Nephron progenitor cell (in vitro differentiated cells): ENCODE data around the gene PAN3.

ENCODE experiments used
- DNase-seq: peaks from one replicate; pipeline ENCODE4 v3.0.0; 2021
- H3K27ac Mint-ChIP-seq: 2 replicates; pipeline ENCODE4 v1.8.0; 2021; ENCODE audit warnings: mild to moderate bottlenecking, moderate library complexity, mixed read lengths
- H3K27me3 Mint-ChIP-seq: 2 replicates; pipeline ENCODE4 v1.8.0; 2021; ENCODE audit warnings: mild to moderate bottlenecking, low read depth, mixed read lengths; ENCODE audit not compliant: poor library complexity
- H3K36me3 Mint-ChIP-seq: 2 replicates; pipeline ENCODE4 v1.8.0; 2021; ENCODE audit warnings: low read depth, mixed read lengths
- H3K4me1 Mint-ChIP-seq: 2 replicates; pipeline ENCODE4 v1.8.0; 2021; ENCODE audit warnings: mixed read lengths
- H3K4me3 Mint-ChIP-seq: 2 replicates; pipeline ENCODE4 v1.8.0; 2021; ENCODE audit warnings: mild to moderate bottlenecking, moderate library complexity, mixed read lengths
- H3K9me3 Mint-ChIP-seq: 2 replicates; pipeline ENCODE4 v1.8.0; 2021; ENCODE audit warnings: mild to moderate bottlenecking, moderate library complexity, mixed read lengths
- TF ChIP-seq, protein P1 (sequence below): fragments of 200-600 bp; sonication (generic); IDR thresholded peaks from 2 replicates; pipeline ENCODE4 v1.5.0; 2021; ENCODE audit warnings: antibody characterized with exemption

The PAN3 gene

DNA sequence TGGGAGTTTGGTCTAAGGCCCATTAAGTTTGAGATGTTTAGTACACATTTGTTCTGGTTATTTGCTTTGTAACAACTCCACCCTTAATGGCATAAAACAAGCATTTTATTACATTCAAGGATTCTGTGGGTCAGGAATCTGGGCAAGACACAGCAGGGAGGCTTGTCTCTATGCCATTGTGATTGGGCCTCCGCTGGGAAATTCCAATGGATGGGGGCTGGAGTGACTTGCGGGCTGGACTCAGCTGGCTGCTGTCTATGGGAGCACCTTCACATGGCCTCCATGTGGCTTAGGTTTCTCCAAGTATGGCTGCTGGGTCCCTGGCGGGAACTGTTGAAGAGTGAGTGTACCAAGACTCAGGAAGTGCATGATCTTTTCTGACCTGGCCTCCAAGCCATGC lies 159.0 kb downstream of the PAN3 start:
- H3K27me3 Mint-ChIP-seq: peaks cover 2% of the 10 kb centered on the region
- H3K4me1 Mint-ChIP-seq: peaks cover 29% of the 10 kb centered on the region
- peak overlapping the region; percentile 26 for H3K4me3 Mint-ChIP-seq
- H3K27ac Mint-ChIP-seq: peak overlapping the region; percentile 4
- H3K9me3 Mint-ChIP-seq: no peaks in the 10 kb centered on the region
- peaks cover 30% of the 10 kb centered on the region for H3K36me3 Mint-ChIP-seq
- DNase-seq: peak; percentile 25
- TF ChIP-seq, protein P1, sequence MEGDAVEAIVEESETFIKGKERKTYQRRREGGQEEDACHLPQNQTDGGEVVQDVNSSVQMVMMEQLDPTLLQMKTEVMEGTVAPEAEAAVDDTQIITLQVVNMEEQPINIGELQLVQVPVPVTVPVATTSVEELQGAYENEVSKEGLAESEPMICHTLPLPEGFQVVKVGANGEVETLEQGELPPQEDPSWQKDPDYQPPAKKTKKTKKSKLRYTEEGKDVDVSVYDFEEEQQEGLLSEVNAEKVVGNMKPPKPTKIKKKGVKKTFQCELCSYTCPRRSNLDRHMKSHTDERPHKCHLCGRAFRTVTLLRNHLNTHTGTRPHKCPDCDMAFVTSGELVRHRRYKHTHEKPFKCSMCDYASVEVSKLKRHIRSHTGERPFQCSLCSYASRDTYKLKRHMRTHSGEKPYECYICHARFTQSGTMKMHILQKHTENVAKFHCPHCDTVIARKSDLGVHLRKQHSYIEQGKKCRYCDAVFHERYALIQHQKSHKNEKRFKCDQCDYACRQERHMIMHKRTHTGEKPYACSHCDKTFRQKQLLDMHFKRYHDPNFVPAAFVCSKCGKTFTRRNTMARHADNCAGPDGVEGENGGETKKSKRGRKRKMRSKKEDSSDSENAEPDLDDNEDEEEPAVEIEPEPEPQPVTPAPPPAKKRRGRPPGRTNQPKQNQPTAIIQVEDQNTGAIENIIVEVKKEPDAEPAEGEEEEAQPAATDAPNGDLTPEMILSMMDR: no peak

- peaks cover 2% of the 10 kb centered on the region for H3K27me3 Mint-ChIP-seq
- H3K9me3 Mint-ChIP-seq: no peaks in the 10 kb centered on the region
- H3K4me3 Mint-ChIP-seq: no peak overlapping the region
- peaks cover 13% of the 10 kb centered on the region for H3K36me3 Mint-ChIP-seq
- H3K27ac Mint-ChIP-seq: no peak overlapping the region
- peaks cover 33% of the 10 kb centered on the region for H3K4me1 Mint-ChIP-seq
- no peak for DNase-seq
- TF ChIP-seq, protein P1: no peak
These were observed 161.6 kb downstream of the PAN3 start for GRCh38 chr13:28299916-28300315.

DNA sequence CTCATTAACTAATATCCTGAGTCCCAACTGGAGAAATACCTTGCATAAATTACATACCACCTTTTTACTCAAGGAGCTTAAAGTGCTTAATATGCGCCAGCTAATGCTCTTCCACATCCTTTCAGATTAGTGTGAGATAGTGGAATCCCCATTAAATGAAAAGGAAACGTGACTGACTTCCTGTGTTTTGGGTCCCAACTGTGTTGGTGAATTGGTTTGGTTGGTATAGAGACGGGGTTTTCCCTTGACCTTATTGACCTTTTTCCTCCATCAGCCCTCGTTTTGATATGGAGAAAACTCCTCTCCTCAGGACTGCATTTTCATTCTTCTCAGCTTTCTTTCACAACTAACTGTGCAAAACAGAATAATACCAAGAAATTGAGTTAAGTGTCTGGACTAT lies 163.5 kb downstream of the PAN3 start:
- no peaks in the 10 kb centered on the region for H3K36me3 Mint-ChIP-seq
- no peak overlapping the region for H3K4me3 Mint-ChIP-seq
- H3K27me3 Mint-ChIP-seq: peaks cover 10% of the 10 kb centered on the region
- H3K9me3 Mint-ChIP-seq: no peaks in the 10 kb centered on the region
- H3K4me1 Mint-ChIP-seq: peaks cover 27% of the 10 kb centered on the region
- DNase-seq: no peak
- TF ChIP-seq, protein P1: no peak
- H3K27ac Mint-ChIP-seq: no peak overlapping the region

DNA sequence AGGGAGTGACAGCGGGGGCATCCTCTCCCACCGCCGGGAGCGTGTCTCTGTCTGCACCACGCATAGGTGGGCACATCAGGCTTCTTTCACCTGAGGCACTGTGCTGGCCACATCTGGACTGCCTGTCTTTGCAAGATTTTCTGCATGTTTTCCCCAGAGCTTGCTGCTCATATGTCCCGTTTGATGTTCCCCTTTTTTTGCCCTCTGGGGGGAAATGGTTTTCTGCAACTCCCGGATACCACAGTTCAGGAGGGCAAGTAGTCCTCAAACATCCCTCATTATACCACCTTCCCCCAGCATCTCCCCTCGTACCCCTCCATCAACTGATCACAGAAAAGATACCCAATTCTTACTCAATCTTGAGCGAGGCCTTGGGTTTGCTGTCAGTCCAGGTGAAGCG lies 168.0 kb downstream of the PAN3 start:
- Mint-ChIP-seq H3K4me1 (peaks cover 26% of the 10 kb centered on the region), H3K4me3 (no peak overlapping the region), H3K27me3 (peaks cover 15% of the 10 kb centered on the region), H3K36me3 (no peaks in the 10 kb centered on the region), H3K9me3 (no peaks in the 10 kb centered on the region), H3K27ac (no peak overlapping the region)
- DNase-seq: no peak
- TF ChIP-seq, protein P1: no peak

DNA sequence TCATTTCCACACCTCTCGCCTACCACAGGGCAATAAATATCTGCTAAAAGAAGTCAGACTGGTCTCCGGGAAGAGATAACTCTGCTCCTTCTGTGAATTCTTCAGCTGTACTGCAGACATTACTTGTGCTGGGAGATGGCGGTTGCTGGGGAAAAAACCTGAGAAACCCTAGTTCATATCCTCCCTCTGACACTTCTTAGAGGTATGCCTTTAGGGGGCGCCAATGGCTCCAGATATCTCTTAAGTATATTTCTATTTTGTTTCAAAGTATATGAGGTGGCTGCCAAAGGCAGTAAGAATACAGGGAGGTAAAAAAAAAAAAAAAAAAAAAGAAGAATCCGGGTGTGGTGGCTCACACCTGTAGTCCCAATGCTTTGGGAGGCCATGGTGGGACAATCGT lies 175.2 kb downstream of the PAN3 start:
- no peak for DNase-seq
- H3K9me3 Mint-ChIP-seq: no peaks in the 10 kb centered on the region
- peaks cover 5% of the 10 kb centered on the region for H3K27me3 Mint-ChIP-seq
- H3K4me3 Mint-ChIP-seq: no peak overlapping the region
- no peak overlapping the region for H3K27ac Mint-ChIP-seq
- no peaks in the 10 kb centered on the region for H3K36me3 Mint-ChIP-seq
- TF ChIP-seq, protein P1: no peak
- H3K4me1 Mint-ChIP-seq: peaks cover 37% of the 10 kb centered on the region

GRCh38 chr13:28314879-28315278 lies 176.5 kb downstream of the PAN3 start:
- no peak overlapping the region for H3K27ac Mint-ChIP-seq
- peaks cover 44% of the 10 kb centered on the region for H3K4me1 Mint-ChIP-seq
- no peak overlapping the region for H3K4me3 Mint-ChIP-seq
- TF ChIP-seq, protein P1: no peak
- no peak for DNase-seq
- H3K36me3 Mint-ChIP-seq: no peaks in the 10 kb centered on the region
- no peaks in the 10 kb centered on the region for H3K9me3 Mint-ChIP-seq
- no peaks in the 10 kb centered on the region for H3K27me3 Mint-ChIP-seq
